Effector memory CD4-positive, alpha-beta T cell (primary cell): ENCODE measurements around the gene SOX6.

ENCODE experiments used
- DNase-seq, 3 donors: peaks; one replicate each; pipeline ENCODE4 v3.0.0-alpha.2; 2020
- H3K27ac ChIP-seq: 2 replicates; pipeline ENCODE4 v1.7.0; 2013; ENCODE audit warnings: mild to moderate bottlenecking, low read length, moderate library complexity; ENCODE audit not compliant: insufficient read depth, poor library complexity, severe bottlenecking
- H3K27me3 ChIP-seq: replicated peaks from 2 replicates; pipeline ENCODE4 v1.7.0; 2013; ENCODE audit warnings: mild to moderate bottlenecking, low read length; ENCODE audit not compliant: insufficient read depth, control insufficient read depth, poor library complexity, severe bottlenecking
- H3K36me3 ChIP-seq: 2 replicates; pipeline ENCODE4 v1.7.0; 2013; ENCODE audit warnings: mild to moderate bottlenecking, low read length, moderate library complexity; ENCODE audit not compliant: control insufficient read depth, insufficient read depth
- H3K4me1 ChIP-seq: 2 replicates; pipeline ENCODE4 v1.7.0; 2013; ENCODE audit warnings: low read length, mild to moderate bottlenecking; ENCODE audit not compliant: control insufficient read depth, insufficient read depth, poor library complexity, severe bottlenecking
- H3K4me3 ChIP-seq: 2 replicates; pipeline ENCODE4 v1.7.0; 2013; ENCODE audit warnings: low read length, low read depth, mild to moderate bottlenecking; ENCODE audit not compliant: insufficient read depth, poor library complexity, severe bottlenecking
- H3K9me3 ChIP-seq: 2 replicates; pipeline ENCODE4 v1.7.0; 2013; ENCODE audit warnings: mild to moderate bottlenecking, low read length, moderate library complexity; ENCODE audit not compliant: control insufficient read depth

The SOX6 gene

GRCh38 chr11:15941206-15941770 lies 415.1 kb downstream of the SOX6 start:
- Histone ChIP-seq H3K9me3 (no peaks in the 10 kb centered on the region), H3K4me1 (no peaks in the 10 kb centered on the region), H3K27me3 (no peaks in the 10 kb centered on the region), H3K27ac (no peak overlapping the region), H3K36me3 (no peaks in the 10 kb centered on the region), H3K4me3 (no peak overlapping the region)
- DNase-seq = no peak

DNA sequence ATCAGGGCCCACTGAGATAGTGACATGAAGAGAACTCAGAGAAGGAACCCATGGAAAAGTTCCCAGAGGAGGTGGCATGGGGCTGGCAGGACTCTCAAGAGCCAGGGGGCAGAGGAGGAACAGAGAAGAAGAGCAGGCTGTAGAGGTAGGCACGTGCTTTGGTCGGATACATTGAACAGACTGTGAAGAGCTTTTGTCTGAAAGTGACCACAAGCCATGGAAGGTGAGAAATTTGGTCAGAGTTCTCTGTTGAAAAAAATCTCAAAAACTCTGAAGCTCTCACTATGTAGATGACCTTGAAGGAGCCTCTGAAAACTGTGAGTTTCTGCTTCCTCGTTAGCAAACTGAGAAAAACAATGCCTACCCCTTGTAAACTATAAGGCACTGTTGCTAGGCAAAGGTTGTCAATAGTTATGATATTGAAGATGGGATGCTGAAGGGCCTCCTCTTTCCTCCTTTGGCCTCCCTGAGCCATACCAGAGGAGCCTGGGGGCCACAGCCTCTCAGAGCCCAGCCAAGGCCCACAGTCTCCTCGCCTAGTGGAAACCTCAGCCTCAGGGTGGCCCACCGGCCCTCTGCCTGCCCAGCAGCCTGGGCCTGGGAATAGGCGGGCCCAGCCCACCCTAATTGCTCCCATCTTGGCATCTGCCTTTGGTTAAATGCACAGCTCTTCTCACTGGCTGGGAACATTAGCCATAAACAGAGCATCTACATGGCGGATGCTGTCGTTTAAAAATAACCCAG lies 415.7 kb downstream of the SOX6 start:
- H3K27ac ChIP-seq = no peak overlapping the region
- H3K9me3 ChIP-seq = no peaks in the 10 kb centered on the region
- no peak for DNase-seq
- H3K27me3 ChIP-seq = no peaks in the 10 kb centered on the region
- no peak overlapping the region for H3K4me3 ChIP-seq
- no peaks in the 10 kb centered on the region for H3K36me3 ChIP-seq
- H3K4me1 ChIP-seq = no peaks in the 10 kb centered on the region

DNA sequence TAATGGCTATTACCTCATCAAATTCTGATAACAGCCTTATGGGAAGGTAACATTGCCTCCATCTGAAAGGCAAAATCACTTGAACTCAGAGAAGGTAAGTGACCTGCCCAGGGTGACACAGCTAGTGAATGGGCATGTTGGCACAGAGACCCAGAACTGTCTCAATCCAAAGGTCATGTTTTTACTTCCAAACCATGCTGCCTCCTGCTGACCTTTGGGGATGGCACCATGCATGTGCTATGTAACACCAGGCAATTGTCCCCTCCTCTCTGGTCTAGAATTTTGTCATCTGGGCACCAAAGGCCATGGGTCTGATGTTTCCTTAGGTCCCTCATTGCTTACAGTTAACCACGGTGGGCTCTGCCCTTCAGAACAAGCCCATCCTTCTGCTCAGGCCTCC lies 417.4 kb downstream of the SOX6 start:
- Histone ChIP-seq H3K27ac (no peak overlapping the region), H3K36me3 (no peaks in the 10 kb centered on the region), H3K27me3 (no peaks in the 10 kb centered on the region), H3K9me3 (no peaks in the 10 kb centered on the region), H3K4me1 (no peaks in the 10 kb centered on the region), H3K4me3 (no peak overlapping the region)
- DNase-seq = no peak

DNA sequence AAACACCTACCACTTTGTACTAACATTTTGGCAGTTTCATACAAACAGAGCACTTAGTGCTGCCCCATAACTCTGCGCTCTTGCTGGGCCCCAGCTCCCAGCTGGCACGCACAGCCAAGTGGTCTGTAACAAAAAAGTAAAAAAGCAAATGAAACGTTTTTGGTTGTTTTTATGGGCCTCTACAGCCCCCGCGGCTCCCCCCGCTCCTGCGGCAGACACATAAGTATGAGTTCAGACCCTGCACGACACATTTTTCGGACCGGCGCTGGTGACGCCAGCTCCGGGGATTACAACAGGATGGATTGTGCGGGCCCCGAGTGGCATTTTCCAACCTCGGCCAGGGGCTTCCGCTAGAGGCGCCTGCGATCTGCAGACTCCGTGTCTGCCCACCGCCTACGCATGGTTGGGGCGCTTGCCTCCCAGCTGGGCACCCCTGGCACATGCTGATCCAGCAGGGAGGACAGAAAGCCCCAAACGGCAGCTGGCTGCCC lies 418.2 kb downstream of the SOX6 start:
- H3K9me3 ChIP-seq = no peaks in the 10 kb centered on the region

DNA sequence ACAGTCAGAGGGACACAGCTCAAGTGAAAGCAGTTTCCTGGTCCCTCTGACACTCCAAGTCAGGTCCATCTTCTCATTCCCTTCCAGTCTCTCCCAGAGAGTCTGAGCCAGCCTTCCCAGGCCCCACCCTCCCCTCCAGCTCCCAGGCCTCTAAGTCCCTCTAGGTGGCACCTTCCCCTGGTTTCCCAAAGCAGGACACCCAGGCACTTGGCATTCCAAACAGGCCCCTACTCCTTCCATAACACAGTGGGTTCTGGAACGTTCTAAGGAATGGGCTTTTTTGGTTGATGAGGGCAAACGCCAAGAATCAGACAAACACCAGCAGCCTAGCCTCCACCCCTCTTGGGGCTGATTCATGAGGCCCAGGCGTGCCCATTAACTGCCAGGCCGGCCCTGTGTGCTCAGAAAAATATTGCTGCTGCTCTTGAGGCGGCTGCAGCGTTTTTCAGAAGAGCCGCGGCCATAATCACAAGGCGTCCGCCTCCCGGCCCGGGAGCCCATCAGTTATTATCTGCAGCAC lies 418.7 kb downstream of the SOX6 start:
- no peaks in the 10 kb centered on the region for H3K36me3 ChIP-seq
- no peak overlapping the region for H3K4me3 ChIP-seq
- no peaks in the 10 kb centered on the region for H3K9me3 ChIP-seq
- no peak overlapping the region for H3K27ac ChIP-seq
- no peaks in the 10 kb centered on the region for H3K4me1 ChIP-seq
- H3K27me3 ChIP-seq = no peaks in the 10 kb centered on the region
- DNase-seq = no peak

More for the DNA sequence above, 418.2 kb downstream of the SOX6 start:
- H3K27me3 ChIP-seq = no peaks in the 10 kb centered on the region
- no peak overlapping the region for H3K27ac ChIP-seq
- H3K36me3 ChIP-seq = no peaks in the 10 kb centered on the region
- DNase-seq = no peak
- H3K4me1 ChIP-seq = no peaks in the 10 kb centered on the region
- no peak overlapping the region for H3K4me3 ChIP-seq

DNA sequence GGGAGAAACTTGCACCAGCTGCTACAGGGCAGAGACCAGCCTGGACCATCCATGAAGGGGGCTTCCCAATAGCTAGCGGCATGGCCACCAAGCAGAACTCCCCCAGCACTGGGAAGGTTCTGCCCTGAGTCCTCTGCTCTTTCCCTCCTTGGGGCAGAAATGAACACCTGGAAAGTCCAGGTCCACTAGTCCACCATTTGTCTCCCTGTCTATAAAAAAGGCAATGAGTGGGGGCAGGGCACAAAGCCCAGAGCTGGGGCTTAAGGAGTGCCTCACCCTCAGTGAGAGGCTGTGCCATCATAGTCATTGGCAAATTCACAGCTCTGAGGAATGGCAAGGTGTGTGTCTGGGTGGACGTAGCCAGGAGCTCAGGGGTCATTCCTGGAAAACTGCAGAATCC lies 420.3 kb downstream of the SOX6 start:
- Histone ChIP-seq H3K36me3 (no peaks in the 10 kb centered on the region), H3K4me1 (no peaks in the 10 kb centered on the region), H3K9me3 (no peaks in the 10 kb centered on the region), H3K27ac (no peak overlapping the region), H3K27me3 (no peaks in the 10 kb centered on the region), H3K4me3 (no peak overlapping the region)
- DNase-seq = no peak

GRCh38 chr11:15935373-15935772 lies 421.0 kb downstream of the SOX6 start:
- no peak overlapping the region for H3K27ac ChIP-seq
- DNase-seq = no peak
- H3K4me1 ChIP-seq = no peaks in the 10 kb centered on the region
- no peaks in the 10 kb centered on the region for H3K27me3 ChIP-seq
- H3K9me3 ChIP-seq = no peaks in the 10 kb centered on the region
- H3K36me3 ChIP-seq = no peaks in the 10 kb centered on the region
- H3K4me3 ChIP-seq = no peak overlapping the region

- DNase-seq = no peak
- no peak overlapping the region for H3K27ac ChIP-seq
Measured at GRCh38 chr11:15933886-15934625, 422.3 kb downstream of the SOX6 start.

GRCh38 chr11:15932417-15932816 lies 423.9 kb downstream of the SOX6 start:
- no peaks in the 10 kb centered on the region for H3K9me3 ChIP-seq
- H3K27me3 ChIP-seq = no peaks in the 10 kb centered on the region
- H3K4me3 ChIP-seq = no peak overlapping the region
- no peak overlapping the region for H3K27ac ChIP-seq
- no peaks in the 10 kb centered on the region for H3K36me3 ChIP-seq
- DNase-seq = no peak
- H3K4me1 ChIP-seq = no peaks in the 10 kb centered on the region

More at GRCh38 chr11:15933886-15934625, 422.3 kb downstream of the SOX6 start:
- Histone ChIP-seq H3K27me3 (no peaks in the 10 kb centered on the region), H3K9me3 (no peaks in the 10 kb centered on the region), H3K36me3 (no peaks in the 10 kb centered on the region), H3K4me1 (no peaks in the 10 kb centered on the region), H3K4me3 (no peak overlapping the region)

DNA sequence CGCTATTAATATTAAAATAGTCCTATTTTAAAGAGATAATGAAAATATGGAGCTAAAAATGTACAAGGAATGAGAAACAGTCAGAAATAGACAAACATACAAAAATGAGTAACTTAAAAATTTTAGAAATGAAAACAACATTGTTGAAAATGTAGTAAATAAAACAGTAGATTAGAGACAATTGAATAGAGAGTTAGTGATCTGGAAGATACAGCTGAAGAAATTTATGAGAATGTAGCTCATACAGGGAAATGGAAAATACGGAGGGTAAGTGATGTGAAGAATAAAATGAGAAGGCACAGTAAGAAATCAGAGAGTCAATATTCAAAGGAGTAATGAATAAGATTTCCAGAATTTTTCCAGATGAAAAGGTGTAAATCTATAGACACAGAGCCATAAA lies 424.8 kb downstream of the SOX6 start:
- Histone ChIP-seq H3K4me3 (no peak overlapping the region), H3K36me3 (no peaks in the 10 kb centered on the region), H3K27ac (no peak overlapping the region), H3K9me3 (no peaks in the 10 kb centered on the region), H3K27me3 (no peaks in the 10 kb centered on the region), H3K4me1 (no peaks in the 10 kb centered on the region)
- DNase-seq = no peak
